ENCODE data around the gene RTF2.

Gene RTF2

DNA sequence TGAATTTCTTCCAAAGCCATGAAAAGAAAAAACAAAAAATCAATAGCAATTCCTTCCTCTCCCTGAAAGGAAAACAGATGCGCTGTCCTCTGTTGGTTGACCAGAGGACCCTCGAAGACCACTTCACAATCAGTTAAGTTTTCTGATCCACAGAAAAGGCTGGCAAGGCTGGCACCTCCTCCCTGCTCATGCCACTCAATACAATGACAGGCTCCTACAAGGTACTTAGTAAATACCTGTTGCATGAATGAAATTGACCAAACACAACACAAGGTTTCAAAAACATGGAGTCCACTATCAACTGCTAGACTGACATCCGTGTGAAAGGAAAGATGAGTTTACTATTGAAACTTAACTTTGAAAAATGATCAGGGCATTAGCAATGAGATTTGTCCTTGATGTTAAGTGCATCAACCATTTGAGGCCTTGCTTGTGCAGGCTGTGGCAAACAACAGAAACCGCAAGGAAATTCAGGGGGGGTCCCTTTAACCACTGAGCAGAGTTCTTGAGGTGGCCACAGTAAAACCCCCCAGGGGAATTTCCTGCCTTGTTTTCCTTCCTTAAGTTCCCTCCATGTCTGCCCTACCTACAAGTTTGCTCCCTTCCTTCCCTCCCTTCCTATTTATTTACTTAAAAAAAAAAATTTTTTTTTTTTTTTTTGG is 27.9 kb upstream of the RTF2 start:
- H3K9me3 ChIP-seq (ENCODE audit: severe bottlenecking): no peaks in the 10 kb centered on the region
- H3K27ac ChIP-seq (ENCODE audit: poor library complexity, severe bottlenecking): no peak overlapping the region
- H3K4me1 ChIP-seq (ENCODE audit: insufficient read depth, poor library complexity, severe bottlenecking): no peaks in the 10 kb centered on the region
- no peaks in the 10 kb centered on the region for H3K27me3 ChIP-seq (ENCODE audit: insufficient read depth, poor library complexity, severe bottlenecking)
- H3K4me3 ChIP-seq (ENCODE audit: severe bottlenecking): no peak overlapping the region
- TF ChIP-seq, protein P1, sequence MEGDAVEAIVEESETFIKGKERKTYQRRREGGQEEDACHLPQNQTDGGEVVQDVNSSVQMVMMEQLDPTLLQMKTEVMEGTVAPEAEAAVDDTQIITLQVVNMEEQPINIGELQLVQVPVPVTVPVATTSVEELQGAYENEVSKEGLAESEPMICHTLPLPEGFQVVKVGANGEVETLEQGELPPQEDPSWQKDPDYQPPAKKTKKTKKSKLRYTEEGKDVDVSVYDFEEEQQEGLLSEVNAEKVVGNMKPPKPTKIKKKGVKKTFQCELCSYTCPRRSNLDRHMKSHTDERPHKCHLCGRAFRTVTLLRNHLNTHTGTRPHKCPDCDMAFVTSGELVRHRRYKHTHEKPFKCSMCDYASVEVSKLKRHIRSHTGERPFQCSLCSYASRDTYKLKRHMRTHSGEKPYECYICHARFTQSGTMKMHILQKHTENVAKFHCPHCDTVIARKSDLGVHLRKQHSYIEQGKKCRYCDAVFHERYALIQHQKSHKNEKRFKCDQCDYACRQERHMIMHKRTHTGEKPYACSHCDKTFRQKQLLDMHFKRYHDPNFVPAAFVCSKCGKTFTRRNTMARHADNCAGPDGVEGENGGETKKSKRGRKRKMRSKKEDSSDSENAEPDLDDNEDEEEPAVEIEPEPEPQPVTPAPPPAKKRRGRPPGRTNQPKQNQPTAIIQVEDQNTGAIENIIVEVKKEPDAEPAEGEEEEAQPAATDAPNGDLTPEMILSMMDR (IDR thresholded peaks at IDR 0.05; ENCODE audit: poor library complexity, severe bottlenecking): no peak
- DNase-seq (ENCODE audit: low spot score) (peak; percentile 16), ATAC-seq (ENCODE audit: low read depth) (no peak)
- H3K36me3 ChIP-seq (ENCODE audit: low read depth): no peaks in the 10 kb centered on the region

- Histone ChIP-seq H3K27me3 (ENCODE audit: insufficient read depth, poor library complexity, severe bottlenecking) (no peaks in the 10 kb centered on the region), H3K27ac (ENCODE audit: poor library complexity, severe bottlenecking) (no peak overlapping the region), H3K4me1 (ENCODE audit: insufficient read depth, poor library complexity, severe bottlenecking) (no peaks in the 10 kb centered on the region), H3K4me3 (ENCODE audit: severe bottlenecking) (no peak overlapping the region), H3K9me3 (ENCODE audit: severe bottlenecking) (no peaks in the 10 kb centered on the region), H3K36me3 (ENCODE audit: low read depth) (no peaks in the 10 kb centered on the region)
- TF ChIP-seq, protein P1 (IDR thresholded peaks at IDR 0.05; ENCODE audit: poor library complexity, severe bottlenecking): no peak
- ATAC-seq (ENCODE audit: low read depth) (no peak), DNase-seq (ENCODE audit: low spot score) (peak; percentile 68)
These were observed 25.8 kb upstream of the RTF2 start for GRCh38 chr20:56442389-56443365.

DNA sequence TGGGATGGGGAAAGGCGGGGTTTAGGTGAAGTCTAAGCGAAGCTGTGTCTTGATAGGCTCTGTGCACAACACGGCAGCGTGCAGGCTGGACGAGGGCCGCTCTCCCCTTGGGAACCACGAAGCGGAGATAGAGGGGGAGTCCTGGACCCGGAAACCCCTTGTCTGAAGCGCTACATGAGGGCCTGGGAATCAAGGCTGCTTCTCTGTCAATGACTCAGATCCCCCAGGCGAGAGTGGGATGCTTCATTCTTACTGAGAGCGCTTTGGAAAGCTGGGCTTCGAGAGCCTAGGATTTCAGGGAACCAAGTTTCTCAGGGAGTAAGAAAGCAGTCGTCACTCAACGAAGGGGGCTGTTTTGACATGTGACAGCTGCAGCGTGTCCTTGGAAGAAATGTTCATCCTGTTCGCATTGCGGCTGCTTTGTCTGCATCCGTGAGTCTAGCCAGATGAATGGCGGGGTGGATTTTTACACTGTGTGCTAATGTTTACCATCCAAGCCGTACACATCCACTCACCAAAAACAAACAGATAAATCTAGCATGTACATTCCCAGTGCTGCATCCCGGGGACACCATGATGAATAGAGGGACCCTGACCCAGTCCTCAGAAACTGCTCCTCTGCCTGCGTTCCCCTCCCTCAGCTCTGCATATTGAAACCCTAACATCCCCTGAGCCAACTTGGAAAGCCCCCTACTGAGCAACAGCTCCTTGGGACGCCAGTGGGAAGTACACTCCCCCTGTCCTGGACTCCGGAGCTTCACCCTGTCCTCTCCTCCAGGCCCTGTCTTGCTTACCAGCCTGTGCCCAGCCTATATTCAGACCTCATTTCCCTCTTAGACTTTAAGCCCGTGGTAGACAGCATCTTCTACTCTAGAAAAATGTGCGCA is 24.5 kb upstream of the RTF2 start:
- H3K4me3 ChIP-seq (ENCODE audit: severe bottlenecking): no peak overlapping the region
- H3K36me3 ChIP-seq (ENCODE audit: low read depth): no peaks in the 10 kb centered on the region
- no peaks in the 10 kb centered on the region for H3K9me3 ChIP-seq (ENCODE audit: severe bottlenecking)
- no peak overlapping the region for H3K27ac ChIP-seq (ENCODE audit: poor library complexity, severe bottlenecking)
- no peak for ATAC-seq (ENCODE audit: low read depth)
- no peaks in the 10 kb centered on the region for H3K27me3 ChIP-seq (ENCODE audit: insufficient read depth, poor library complexity, severe bottlenecking)
- DNase-seq (ENCODE audit: low spot score): peak; percentile 75
- TF ChIP-seq, protein P1 (IDR thresholded peaks at IDR 0.05; ENCODE audit: poor library complexity, severe bottlenecking): no peak
- no peaks in the 10 kb centered on the region for H3K4me1 ChIP-seq (ENCODE audit: insufficient read depth, poor library complexity, severe bottlenecking)

GRCh38 chr20:56445130-56445529 is 23.3 kb upstream of the RTF2 start:
- TF ChIP-seq, protein P1 (IDR thresholded peaks at IDR 0.05; ENCODE audit: poor library complexity, severe bottlenecking): no peak
- H3K27me3 ChIP-seq (ENCODE audit: insufficient read depth, poor library complexity, severe bottlenecking): no peaks in the 10 kb centered on the region
- no peak overlapping the region for H3K27ac ChIP-seq (ENCODE audit: poor library complexity, severe bottlenecking)
- no peaks in the 10 kb centered on the region for H3K36me3 ChIP-seq (ENCODE audit: low read depth)
- peak; percentile 13; the same call in 1 of the 3 replicates for ATAC-seq (ENCODE audit: low read depth)
- no peak overlapping the region for H3K4me3 ChIP-seq (ENCODE audit: severe bottlenecking)
- no peaks in the 10 kb centered on the region for H3K4me1 ChIP-seq (ENCODE audit: insufficient read depth, poor library complexity, severe bottlenecking)
- no peaks in the 10 kb centered on the region for H3K9me3 ChIP-seq (ENCODE audit: severe bottlenecking)
- DNase-seq (ENCODE audit: low spot score): no peak
